Hepatocyte (in vitro differentiated cells): Measurements from ENCODE around the gene PAFAH1B1.

Experiments
- EZH2 ChIP-seq: fragments of 200-600 bp; sonication (generic); IDR thresholded peaks from 2 replicates; pipeline ENCODE4 v1.6.1; 2016; ENCODE audit warnings: antibody characterized with exemption, mild to moderate bottlenecking, borderline replicate concordance
- EZH2phosphoT487 ChIP-seq: fragments of 200-600 bp; sonication (generic); IDR thresholded peaks from one replicate; pipeline ENCODE4 v1.6.1; 2018; ENCODE audit warnings: antibody characterized with exemption, mild to moderate bottlenecking, low read depth, moderate library complexity; ENCODE audit not compliant: unreplicated experiment, severe bottlenecking
- TF ChIP-seq, protein P1 (sequence below): fragments of 200-600 bp; sonication (generic); IDR thresholded peaks from 2 replicates; pipeline ENCODE4 v1.5.1; 2016; ENCODE audit warnings: antibody characterized with exemption, mild to moderate bottlenecking; ENCODE audit not compliant: poor library complexity

DNA sequence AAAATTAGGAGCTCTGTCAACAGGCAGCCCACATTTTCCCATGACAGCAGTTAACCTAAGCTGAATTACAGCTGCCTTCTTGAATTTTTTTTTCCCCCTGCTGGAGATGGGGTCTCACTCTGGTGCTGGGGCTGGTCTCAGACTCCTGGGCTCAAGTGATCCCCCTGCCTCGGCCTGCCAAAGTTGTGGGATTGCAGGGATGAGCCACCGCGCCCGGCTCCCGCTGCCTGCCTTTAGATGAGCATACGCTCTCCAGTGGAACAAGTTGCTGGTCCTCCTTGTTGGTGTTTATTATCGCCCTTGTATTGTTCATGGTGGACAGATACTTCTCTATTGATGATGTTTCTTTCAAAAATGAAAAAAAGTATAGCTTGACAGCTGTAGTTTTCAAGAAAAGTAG, 15.6 kb downstream of the PAFAH1B1 start:
- TF ChIP-seq, protein P1, sequence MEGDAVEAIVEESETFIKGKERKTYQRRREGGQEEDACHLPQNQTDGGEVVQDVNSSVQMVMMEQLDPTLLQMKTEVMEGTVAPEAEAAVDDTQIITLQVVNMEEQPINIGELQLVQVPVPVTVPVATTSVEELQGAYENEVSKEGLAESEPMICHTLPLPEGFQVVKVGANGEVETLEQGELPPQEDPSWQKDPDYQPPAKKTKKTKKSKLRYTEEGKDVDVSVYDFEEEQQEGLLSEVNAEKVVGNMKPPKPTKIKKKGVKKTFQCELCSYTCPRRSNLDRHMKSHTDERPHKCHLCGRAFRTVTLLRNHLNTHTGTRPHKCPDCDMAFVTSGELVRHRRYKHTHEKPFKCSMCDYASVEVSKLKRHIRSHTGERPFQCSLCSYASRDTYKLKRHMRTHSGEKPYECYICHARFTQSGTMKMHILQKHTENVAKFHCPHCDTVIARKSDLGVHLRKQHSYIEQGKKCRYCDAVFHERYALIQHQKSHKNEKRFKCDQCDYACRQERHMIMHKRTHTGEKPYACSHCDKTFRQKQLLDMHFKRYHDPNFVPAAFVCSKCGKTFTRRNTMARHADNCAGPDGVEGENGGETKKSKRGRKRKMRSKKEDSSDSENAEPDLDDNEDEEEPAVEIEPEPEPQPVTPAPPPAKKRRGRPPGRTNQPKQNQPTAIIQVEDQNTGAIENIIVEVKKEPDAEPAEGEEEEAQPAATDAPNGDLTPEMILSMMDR = no peak
- TF ChIP-seq EZH2 (no peak), EZH2phosphoT487 (no peak)
